ENCODE measurements around the gene KRTAP5-1.

DNA sequence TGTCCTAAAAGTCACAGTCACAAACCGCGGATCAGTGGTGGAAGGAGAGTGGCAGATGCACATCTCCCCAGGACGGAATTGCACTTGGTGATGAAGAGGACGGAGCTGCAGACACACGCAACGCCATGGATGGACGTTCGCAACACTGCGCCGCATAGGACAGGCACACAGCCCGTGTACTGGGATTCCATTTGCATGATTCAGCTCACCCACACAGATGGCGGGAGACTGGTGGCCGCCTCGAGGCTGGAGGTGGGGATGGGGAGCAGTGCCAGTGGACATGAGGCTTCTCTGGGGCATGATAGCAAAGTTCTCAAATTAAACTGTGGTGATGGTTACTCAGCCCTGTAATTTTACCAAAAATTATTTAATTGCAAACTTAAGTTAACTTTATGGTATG, 50.4 kb downstream of the KRTAP5-1 start:
- TF ChIP-seq CTCF (optimal IDR thresholded peaks at IDR 0.05 in 1 of 3, IDR thresholded peaks at IDR 0.05 in 1 of 3, conservative IDR thresholded peaks at IDR 0.05 in 1 of 3; ENCODE audit: extremely low read depth in 1 of 3, insufficient read depth in 2 of 3, low read length in 3 of 3) (no peak), EZH2 (IDR thresholded peaks at IDR 0.05; ENCODE audit: low read length) (no peak)
